Left lung (tissue), 10 donors: ENCODE results near the gene MSH2. TPM values are rescaled to one million over a fixed set of nuclear protein-coding genes. Genes with fewer than 3 reads are reported as not detected.

Experiments used
- ATAC-seq: fragments of 200-7000 bp; cut with Tn5 transposase; one replicate; pipeline ENCODE4 v1.9.1; 2020; ENCODE audit warnings: moderate library complexity
- DNase-seq, 4 donors: peaks; one replicate each; pipeline ENCODE4 v3.0.0-alpha.2; 2013 to 2020
- H3K27ac ChIP-seq, 2 donors: fragments of 200-600 bp; sonication (generic) in 1 of 2; one replicate each; pipeline versions ENCODE4 v1.5.0 to v1.8.0; 2020 to 2021
- H3K27me3 ChIP-seq, 2 donors: fragments of 200-600 bp; sonication (generic) in 1 of 2; one replicate each; pipeline versions ENCODE4 v1.5.0 to v1.8.0; 2020 to 2021
- H3K36me3 ChIP-seq, 2 donors: fragments of 200-600 bp; sonication (generic) in 1 of 2; one replicate each; pipeline versions ENCODE4 v1.5.0 to v1.8.0; 2020 to 2021
- H3K4me1 ChIP-seq, 2 donors: fragments of 200-600 bp; one replicate each; pipeline ENCODE4 v1.8.0; 2021
- H3K4me3 ChIP-seq, 2 donors: fragments of 200-600 bp; sonication (generic) in 1 of 2; one replicate each; pipeline versions ENCODE4 v1.5.0 to v1.8.0; 2020 to 2021; ENCODE audit warnings: mild to moderate bottlenecking in 1 of 2
- H3K9me3 ChIP-seq, 2 donors: fragments of 200-600 bp; sonication (generic) in 1 of 2; one replicate each; pipeline versions ENCODE4 v1.5.0 to v1.8.0; 2020 to 2021
- CTCF ChIP-seq, 2 donors: fragments of 200-600 bp; sonication (generic) in 1 of 2; IDR thresholded peaks; one replicate each; pipeline versions ENCODE4 v1.5.0 to v1.8.0; 2021; ENCODE audit warnings: antibody characterized with exemption in 2 of 2
- intact Hi-C, 2 donors: fragments of 100-400 bp; cut with DNase I; formaldehyde crosslinking; loops; one replicate each; pipeline versions ENCODE4 v1.11.2 to v1.14.2; 2022
- polyA plus RNA-seq, 6 donors: library from polyadenylated mRNA; unstranded; fragments of 120-200 nt; gene quantifications; one replicate each; pipeline ENCODE4 v1.2.1, GENCODE V29; 2013; ENCODE audit not compliant: insufficient read length in 6 of 6
- total RNA-seq, 2 donors: library from RNA; stranded (reverse); fragmentation: NEBNext Ultra II Directional; extraction: Animal tissue kit (Norgen Biotek cat#: 25700); gene quantifications; one replicate each; pipeline ENCODE4 v1.2.1, GENCODE V29; 2021
- donor health status: DM: no; HTN: yes; CAD: no.
- donor health status: DM: no; HTN: no; CAD: no.

MSH2 gene
- total and polyA plus RNA-seq, 8 donors: 16.2 to 70.4 (median 58.8) TPM

- no peaks in the 10 kb centered on the region for H3K9me3 ChIP-seq
- no peak for DNase-seq
- intact Hi-C loops: loop anchor here in 1 of 2 donors (5.0 kb wide), 1 partner anchor 52 kb away; no protein-coding TSS in a partner anchor
- no peak for ATAC-seq
- no peaks in the 10 kb centered on the region for H3K36me3 ChIP-seq
- no peak for TF ChIP-seq CTCF (IDR thresholded peaks at IDR 0.05)
- no peaks in the 10 kb centered on the region for H3K27me3 ChIP-seq
- no peak overlapping the region for H3K27ac ChIP-seq
- H3K4me1 ChIP-seq: no peaks in the 10 kb centered on the region
- no peak overlapping the region for H3K4me3 ChIP-seq
Measured at GRCh38 chr2:47389692-47390091, 13.3 kb upstream of the MSH2 start.

- Histone ChIP-seq H3K36me3 (no peaks in the 10 kb centered on the region), H3K27me3 (no peaks in the 10 kb centered on the region), H3K27ac (no peak overlapping the region), H3K9me3 (no peaks in the 10 kb centered on the region), H3K4me1 (peaks cover 8 to 19% of the 10 kb centered on the region in 2 donors), H3K4me3 (peak overlapping the region; percentile 96 to 98)
- DNase-seq (no peak), ATAC-seq (no peak)
- TF ChIP-seq CTCF (IDR thresholded peaks at IDR 0.05): no peak
- intact Hi-C loops: no loop called here
Measured at GRCh38 chr2:47401789-47402554, 984 bp upstream of the MSH2 start.

GRCh38 chr2:47402555-47402804, 476 bp upstream of the MSH2 start:
- no peak for TF ChIP-seq CTCF (IDR thresholded peaks at IDR 0.05)
- Histone ChIP-seq H3K36me3 (no peaks in the 10 kb centered on the region), H3K9me3 (no peaks in the 10 kb centered on the region), H3K4me3 (peak overlapping the region; percentile 96 to 98), H3K27me3 (no peaks in the 10 kb centered on the region), H3K27ac (no peak overlapping the region), H3K4me1 (peaks cover 8 to 19% of the 10 kb centered on the region in 2 donors)
- ATAC-seq (peak; percentile 10), DNase-seq (no peak)
- intact Hi-C loops: no loop called here

- no peak for TF ChIP-seq CTCF (IDR thresholded peaks at IDR 0.05)
Measured at GRCh38 chr2:47403609-47404193, 745 bp downstream of the MSH2 start.

GRCh38 chr2:47404356-47404755, 1.4 kb downstream of the MSH2 start:
- H3K27ac ChIP-seq: no peak overlapping the region
- ATAC-seq: no peak
- H3K9me3 ChIP-seq: no peaks in the 10 kb centered on the region
- H3K27me3 ChIP-seq: no peaks in the 10 kb centered on the region
- DNase-seq: no peak
- H3K4me1 ChIP-seq: peaks cover 8 to 19% of the 10 kb centered on the region in 2 donors
- H3K36me3 ChIP-seq: no peaks in the 10 kb centered on the region
- TF ChIP-seq CTCF (IDR thresholded peaks at IDR 0.05): no peak
- H3K4me3 ChIP-seq: peak overlapping the region in 1 of 2 donors; percentile 96
- intact Hi-C loops: no loop called here

More at GRCh38 chr2:47403609-47404193, 745 bp downstream of the MSH2 start:
- Histone ChIP-seq H3K4me1 (peaks cover 8 to 19% of the 10 kb centered on the region in 2 donors), H3K27me3 (no peaks in the 10 kb centered on the region), H3K4me3 (peak overlapping the region; percentile 96 to 98), H3K9me3 (no peaks in the 10 kb centered on the region), H3K27ac (peak overlapping the region; percentile 60 to 73), H3K36me3 (no peaks in the 10 kb centered on the region)
- ATAC-seq (peak; percentile 21), DNase-seq (peak in 2 of 4 donors; percentile 21 to 30)
- intact Hi-C loops: no loop called here
